ENCODE measurements around the gene MRPS22.

GRCh38 chr3:139318431-139318816, 25.4 kb upstream of the MRPS22 start:
- TF ChIP-seq TP53 (CRISPR knock-in tag; conservative IDR thresholded peaks at IDR 0.05), result no peak
- no peak for TF ChIP-seq ZNF704 (CRISPR knock-in tag; IDR thresholded peaks at IDR 0.05; ENCODE audit: borderline replicate concordance)
- TF ChIP-seq ZNF44 (CRISPR knock-in tag; IDR thresholded peaks at IDR 0.05), result no peak
- no peak for TF ChIP-seq TCF12 (IDR thresholded peaks at IDR 0.05)
- TF ChIP-seq TCF12 (CRISPR knock-in tag; IDR thresholded peaks at IDR 0.05), result no peak
- no peak for TF ChIP-seq POLR2A (IDR thresholded peaks at IDR 0.05; ENCODE audit: insufficient read depth in 1 of 2, low read depth in 2 of 2, low read length in 2 of 2)
- no peak for TF ChIP-seq HHEX (CRISPR knock-in tag; IDR thresholded peaks at IDR 0.05)
- TF ChIP-seq TBL1XR1 (IDR thresholded peaks at IDR 0.05; ENCODE audit: borderline replicate concordance, low read length, partially characterized antibody), result no peak
- no peak for TF ChIP-seq ZNF253 (CRISPR knock-in tag; IDR thresholded peaks at IDR 0.05; ENCODE audit: borderline replicate concordance)
- TF ChIP-seq TAF1 (CRISPR knock-in tag; IDR thresholded peaks at IDR 0.05), result no peak

Data from HepG2 (cell line).